Testis (tissue), 2 donors: ENCODE data around the gene TMCO1.

ENCODE experiments used
- CTCF ChIP-seq, 3 experiments: fragments of 450-650 bp in 2 of 3; fragments of 200-600 bp in 1 of 3; sonication (generic) in 1 of 3; IDR thresholded peaks; one replicate each; pipeline ENCODE4 v1.5.1; 2016 to 2019; ENCODE audit warnings: antibody characterized with exemption in 3 of 3, mild to moderate bottlenecking in 2 of 3, moderate library complexity in 1 of 3
- POLR2A ChIP-seq: fragments of 450-650 bp; IDR thresholded peaks from one replicate; pipeline ENCODE4 v1.6.1; 2017; ENCODE audit warnings: antibody characterized with exemption, mild to moderate bottlenecking, moderate library complexity

- TF ChIP-seq CTCF (IDR thresholded peaks at IDR 0.05) (no peak), POLR2A (no peak)
These were observed 20.8 kb downstream of the TMCO1 start for GRCh38 chr1:165747632-165748447.
